Muscle layer of colon (tissue), 2 donors: ENCODE results near the gene XYLT1.

Experiments used
- H3K27ac ChIP-seq: one replicate; pipeline ENCODE4 v1.7.0; 2013; ENCODE audit warnings: low read depth, mild to moderate bottlenecking, low read length, moderate library complexity
- H3K27me3 ChIP-seq, 2 donors: one replicate each; pipeline ENCODE4 v1.7.0; 2013; ENCODE audit warnings: low read length in 2 of 2, mild to moderate bottlenecking in 2 of 2; ENCODE audit not compliant: insufficient read depth in 2 of 2, control insufficient read depth in 1 of 2
- H3K36me3 ChIP-seq: one replicate; pipeline ENCODE4 v1.7.0; 2013; ENCODE audit warnings: mild to moderate bottlenecking, low read length; ENCODE audit not compliant: insufficient read depth
- H3K4me1 ChIP-seq: one replicate; pipeline ENCODE4 v1.7.0; 2013; ENCODE audit warnings: mild to moderate bottlenecking, low read length; ENCODE audit not compliant: insufficient read depth
- H3K4me3 ChIP-seq, 2 donors: one replicate each; pipeline ENCODE4 v1.7.0; 2013; ENCODE audit warnings: low read length in 2 of 2, low read depth in 1 of 2, mild to moderate bottlenecking in 1 of 2, moderate library complexity in 1 of 2
- H3K9ac ChIP-seq: one replicate; pipeline ENCODE4 v1.7.0; 2013; ENCODE audit warnings: low read length
- H3K9me3 ChIP-seq: one replicate; pipeline ENCODE4 v1.7.0; 2013; ENCODE audit warnings: mild to moderate bottlenecking, low read length
- donor health status: abdominal sarcoma.
- donor health status: Adenocarcinoma of cecum.

The XYLT1 gene

DNA sequence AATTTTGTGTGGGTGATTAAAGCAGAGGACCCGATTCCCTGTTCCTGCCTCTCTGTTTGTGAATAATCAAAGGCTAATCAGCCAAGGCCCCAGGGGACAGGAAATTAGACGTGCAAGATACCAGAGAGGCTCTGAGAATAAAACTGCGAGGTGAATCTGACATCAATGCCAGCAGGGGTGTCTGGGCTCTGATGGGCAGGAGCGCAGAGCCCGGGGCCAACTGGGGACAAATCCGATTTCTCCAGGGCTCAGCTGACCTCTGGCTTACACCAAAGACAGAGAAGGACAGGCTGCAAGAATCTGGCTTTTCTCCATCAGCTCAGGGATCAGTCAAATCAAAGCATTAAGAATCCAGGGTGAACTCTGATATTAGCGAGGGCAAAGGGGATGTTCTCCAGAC, 174.3 kb downstream of the XYLT1 start:
- Histone ChIP-seq H3K4me3 (no peak overlapping the region), H3K36me3 (no peaks in the 10 kb centered on the region), H3K4me1 (peaks cover 43% of the 10 kb centered on the region), H3K27ac (peak overlapping the region; percentile 7), H3K9ac (no peak overlapping the region), H3K9me3 (no peaks in the 10 kb centered on the region), H3K27me3 (no peaks in the 10 kb centered on the region)

DNA sequence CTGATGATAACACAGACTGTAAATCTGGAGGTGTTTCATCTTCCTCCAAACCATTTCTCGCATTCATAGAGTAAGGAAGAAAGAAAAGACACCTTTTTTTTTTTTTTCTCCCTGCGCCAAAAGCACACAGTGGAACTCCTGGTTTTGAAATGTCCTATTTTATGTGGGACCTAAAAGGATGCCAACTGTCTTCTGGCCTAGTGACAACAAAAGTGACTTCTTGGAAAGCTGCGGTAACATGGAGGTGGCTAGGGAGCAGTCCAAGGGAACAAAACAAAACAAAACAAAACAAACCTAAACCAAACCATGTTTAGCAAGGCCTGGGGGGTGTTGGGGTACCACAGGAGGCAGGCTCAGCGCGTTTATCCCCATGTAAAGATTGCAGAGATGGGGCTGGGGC, 174.8 kb downstream of the XYLT1 start:
- Histone ChIP-seq H3K9ac (no peak overlapping the region), H3K27me3 (no peaks in the 10 kb centered on the region), H3K36me3 (no peaks in the 10 kb centered on the region), H3K4me3 (no peak overlapping the region), H3K27ac (peak overlapping the region; percentile 7), H3K4me1 (peaks cover 43% of the 10 kb centered on the region), H3K9me3 (no peaks in the 10 kb centered on the region)

DNA sequence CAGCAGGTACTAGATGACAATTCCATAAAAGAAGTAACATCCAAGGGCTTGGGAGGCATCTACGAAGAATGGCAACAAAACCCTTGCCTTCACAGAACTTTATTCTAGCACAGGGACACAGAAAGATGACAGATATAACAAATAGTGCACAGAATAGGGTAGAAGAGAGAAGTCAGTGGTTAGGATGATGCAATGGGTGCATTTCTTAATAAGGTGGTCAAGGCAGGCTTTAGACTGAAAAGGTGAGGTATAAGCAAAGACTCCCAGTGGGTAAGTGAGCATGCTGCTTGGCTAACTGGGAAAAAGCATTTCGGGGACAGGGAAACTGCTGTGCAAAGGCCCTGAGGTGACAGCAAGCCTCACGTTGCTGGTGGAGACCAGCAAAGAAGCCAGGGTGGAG, 175.9 kb downstream of the XYLT1 start:
- H3K27me3 ChIP-seq = no peaks in the 10 kb centered on the region
- no peaks in the 10 kb centered on the region for H3K36me3 ChIP-seq
- H3K4me3 ChIP-seq = no peak overlapping the region
- H3K27ac ChIP-seq = no peak overlapping the region
- H3K9ac ChIP-seq = no peak overlapping the region
- no peaks in the 10 kb centered on the region for H3K9me3 ChIP-seq
- H3K4me1 ChIP-seq = peaks cover 40% of the 10 kb centered on the region

DNA sequence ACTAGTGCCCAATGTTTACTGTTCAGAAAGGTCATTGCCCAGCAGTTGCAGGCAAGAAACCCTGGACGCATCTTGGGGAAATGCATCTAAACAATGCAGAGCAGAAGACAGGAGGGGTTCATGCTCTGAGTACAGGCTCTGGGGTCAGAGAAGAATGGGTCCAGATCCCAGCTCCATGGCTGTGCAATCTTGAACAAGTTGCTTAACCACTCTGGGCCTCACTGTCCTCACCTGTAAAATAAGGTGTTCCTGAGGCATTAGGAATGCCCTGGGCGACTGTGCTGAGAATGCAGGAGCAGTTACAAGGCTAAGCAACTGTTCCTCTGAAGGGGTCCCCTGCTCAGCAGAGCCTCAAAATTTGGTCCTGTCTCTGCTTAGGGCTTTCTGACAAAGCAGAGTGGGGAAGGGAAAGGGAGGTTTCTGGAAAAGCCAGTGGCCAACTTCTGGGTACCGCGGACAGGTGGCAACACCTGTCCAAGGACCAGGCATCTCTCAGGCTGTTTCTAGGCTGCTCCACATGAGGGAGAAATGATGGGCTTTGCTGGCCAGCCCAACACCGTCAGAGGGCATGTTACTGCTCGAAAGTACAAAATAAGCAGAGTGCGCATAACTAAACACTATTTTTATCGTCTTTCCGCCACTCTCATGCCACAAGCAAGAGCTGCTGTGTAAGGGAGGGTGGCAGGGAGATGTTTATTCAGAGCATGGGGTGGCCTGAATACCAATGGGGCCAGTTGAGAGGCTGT, 176.8 kb downstream of the XYLT1 start:
- Histone ChIP-seq H3K9ac (no peak overlapping the region), H3K36me3 (no peaks in the 10 kb centered on the region), H3K4me3 (no peak overlapping the region), H3K4me1 (peaks cover 32% of the 10 kb centered on the region), H3K27me3 (no peaks in the 10 kb centered on the region), H3K9me3 (no peaks in the 10 kb centered on the region), H3K27ac (no peak overlapping the region)

DNA sequence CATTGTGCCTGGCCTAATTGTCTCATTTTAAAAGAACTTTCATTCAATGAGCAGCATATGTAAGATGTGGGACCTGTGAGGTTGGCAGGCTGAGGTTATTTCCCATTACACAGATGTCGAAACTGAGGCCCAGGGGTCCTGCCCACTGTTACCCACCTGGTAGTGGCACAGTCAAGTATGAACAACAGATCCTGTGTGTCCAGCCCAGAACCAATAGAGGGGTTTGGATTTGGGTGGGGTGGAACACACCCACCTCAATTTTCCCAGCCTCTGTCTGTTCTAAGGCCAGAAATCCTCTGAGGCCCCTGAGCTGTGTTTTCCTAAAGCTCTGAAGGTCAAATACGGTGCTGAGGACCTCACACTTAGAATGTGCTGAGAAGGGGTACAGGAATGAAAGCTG, 179.5 kb downstream of the XYLT1 start:
- Histone ChIP-seq H3K4me1 (peaks cover 32% of the 10 kb centered on the region), H3K36me3 (no peaks in the 10 kb centered on the region), H3K27ac (no peak overlapping the region)

DNA sequence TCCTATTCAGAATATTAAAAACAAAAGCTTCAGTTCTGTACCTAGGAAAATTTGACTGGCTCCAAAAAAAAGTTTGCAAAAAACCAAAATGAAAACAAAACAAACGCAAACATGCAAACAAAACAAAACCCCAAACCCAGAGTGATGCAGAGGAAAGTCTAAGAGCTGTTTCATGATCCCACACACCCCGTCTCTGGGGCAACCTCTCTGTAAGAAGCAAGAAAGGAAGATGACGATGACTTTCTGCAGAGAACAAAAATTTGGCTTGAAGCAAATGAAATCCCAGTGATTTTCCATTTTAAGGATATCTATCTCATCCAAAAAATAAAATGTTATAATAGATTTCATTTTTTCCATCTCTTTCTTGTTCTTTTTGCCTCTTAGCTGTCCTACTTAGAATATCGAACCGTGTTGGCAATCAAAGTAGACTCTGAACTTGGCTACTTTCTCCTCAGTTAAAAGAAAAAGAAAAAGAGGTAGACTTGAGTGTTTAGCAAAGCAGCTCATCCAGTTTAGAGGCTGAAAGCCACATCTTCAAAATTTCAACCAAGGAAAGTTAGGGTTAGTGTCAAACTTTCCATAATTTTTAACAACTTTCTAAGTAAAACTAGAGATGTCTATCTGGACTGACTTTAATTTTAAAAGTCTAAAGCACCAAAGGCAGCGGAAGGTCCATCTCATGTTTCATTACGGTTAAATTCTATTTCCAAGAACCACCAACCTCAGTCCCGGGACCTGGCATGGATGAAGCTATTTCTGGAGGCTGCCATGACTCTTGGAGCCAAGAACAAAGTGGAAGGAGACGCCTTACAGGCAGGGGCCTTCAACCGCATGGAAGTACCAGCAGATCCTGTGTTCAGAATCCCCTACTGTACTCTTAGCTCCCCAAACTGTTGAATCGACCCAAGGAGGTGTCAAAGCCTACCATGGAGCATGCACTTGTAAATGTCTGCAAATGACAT, 180.8 kb downstream of the XYLT1 start:
- no peaks in the 10 kb centered on the region for H3K36me3 ChIP-seq
- no peaks in the 10 kb centered on the region for H3K9me3 ChIP-seq
- no peak overlapping the region for H3K27ac ChIP-seq
- H3K27me3 ChIP-seq = no peaks in the 10 kb centered on the region
- no peak overlapping the region for H3K4me3 ChIP-seq
- no peak overlapping the region for H3K9ac ChIP-seq
- peaks cover 30% of the 10 kb centered on the region for H3K4me1 ChIP-seq

More for the DNA sequence above, 179.5 kb downstream of the XYLT1 start:
- Histone ChIP-seq H3K4me3 (no peak overlapping the region), H3K9me3 (no peaks in the 10 kb centered on the region), H3K27me3 (no peaks in the 10 kb centered on the region), H3K9ac (no peak overlapping the region)

DNA sequence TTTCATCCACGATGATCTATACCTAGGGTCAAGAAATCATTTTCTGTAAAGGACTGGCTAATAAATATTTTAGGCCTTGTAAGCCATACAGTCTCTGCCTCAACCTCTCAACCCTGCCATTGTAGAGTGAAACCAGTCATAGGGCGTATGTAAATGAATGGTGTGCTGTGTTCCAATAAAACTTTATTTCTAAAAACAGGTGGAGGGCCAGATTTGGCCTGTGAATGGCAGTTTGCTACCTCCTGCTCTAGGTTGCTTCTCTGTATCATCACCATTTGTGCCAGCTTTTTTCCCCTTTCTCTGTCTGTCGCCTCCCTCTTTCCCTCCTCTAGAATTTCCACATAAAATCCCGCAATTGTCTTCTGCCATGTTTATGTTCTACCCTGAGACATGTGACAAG, 181.7 kb downstream of the XYLT1 start:
- peaks cover 24% of the 10 kb centered on the region for H3K4me1 ChIP-seq
- no peak overlapping the region for H3K9ac ChIP-seq
- no peak overlapping the region for H3K4me3 ChIP-seq
- no peaks in the 10 kb centered on the region for H3K27me3 ChIP-seq
- H3K27ac ChIP-seq = no peak overlapping the region
- H3K36me3 ChIP-seq = no peaks in the 10 kb centered on the region
- H3K9me3 ChIP-seq = no peaks in the 10 kb centered on the region

DNA sequence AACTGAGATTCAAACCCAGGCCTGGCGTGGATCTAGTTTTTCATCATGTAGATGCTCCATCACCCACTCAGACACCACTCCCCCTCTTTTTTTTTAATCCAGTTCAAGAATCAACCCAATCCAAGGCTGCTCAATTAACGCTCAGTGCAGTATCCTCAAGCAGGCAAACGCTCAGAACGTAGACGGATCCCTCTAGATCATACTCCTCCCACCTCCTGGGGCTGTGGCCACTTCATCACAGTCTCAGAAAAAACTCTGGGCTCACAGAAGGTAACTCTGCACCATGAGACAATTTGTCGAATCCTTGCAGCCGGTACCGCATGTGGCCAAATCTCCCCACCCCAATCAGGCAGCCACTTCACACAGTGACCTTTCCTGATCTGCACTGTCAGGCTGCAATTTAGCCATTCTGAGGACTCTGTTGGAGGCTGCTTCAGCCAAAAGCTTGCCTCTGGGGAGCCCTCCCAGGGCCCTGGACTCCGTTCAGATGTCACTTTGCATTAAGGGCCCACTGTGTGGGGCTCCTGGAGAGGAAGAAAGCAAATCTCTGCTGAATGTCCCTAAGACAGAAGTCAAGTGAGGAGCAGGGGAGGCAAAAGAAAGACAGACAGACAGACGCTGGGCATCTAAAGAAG, 183.5 kb downstream of the XYLT1 start:
- Histone ChIP-seq H3K9me3 (no peaks in the 10 kb centered on the region), H3K4me1 (peaks cover 24% of the 10 kb centered on the region), H3K27me3 (no peaks in the 10 kb centered on the region), H3K9ac (no peak overlapping the region), H3K27ac (no peak overlapping the region), H3K36me3 (no peaks in the 10 kb centered on the region), H3K4me3 (no peak overlapping the region)

DNA sequence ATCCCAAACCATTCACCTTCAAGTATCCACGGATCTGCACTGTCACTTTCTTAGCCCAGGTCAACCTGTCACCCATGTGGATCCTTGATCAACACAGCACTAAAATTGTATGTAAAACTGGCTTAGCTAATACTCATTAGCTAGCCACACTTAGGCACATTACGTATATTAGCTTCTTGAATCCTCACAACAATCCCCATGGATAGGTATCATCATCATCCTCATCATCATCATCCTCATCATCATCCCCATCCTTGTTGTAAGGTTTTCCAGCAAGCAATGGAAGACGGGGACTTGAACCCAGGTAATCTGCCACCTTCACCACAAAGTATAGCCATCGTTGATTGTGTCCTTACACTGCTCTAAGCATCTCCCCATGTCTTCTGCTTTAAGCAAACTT, 184.3 kb downstream of the XYLT1 start:
- no peak overlapping the region for H3K4me3 ChIP-seq
- no peak overlapping the region for H3K9ac ChIP-seq
- no peaks in the 10 kb centered on the region for H3K36me3 ChIP-seq
- H3K4me1 ChIP-seq = peaks cover 33% of the 10 kb centered on the region
- no peaks in the 10 kb centered on the region for H3K9me3 ChIP-seq
- H3K27me3 ChIP-seq = no peaks in the 10 kb centered on the region
- no peak overlapping the region for H3K27ac ChIP-seq

DNA sequence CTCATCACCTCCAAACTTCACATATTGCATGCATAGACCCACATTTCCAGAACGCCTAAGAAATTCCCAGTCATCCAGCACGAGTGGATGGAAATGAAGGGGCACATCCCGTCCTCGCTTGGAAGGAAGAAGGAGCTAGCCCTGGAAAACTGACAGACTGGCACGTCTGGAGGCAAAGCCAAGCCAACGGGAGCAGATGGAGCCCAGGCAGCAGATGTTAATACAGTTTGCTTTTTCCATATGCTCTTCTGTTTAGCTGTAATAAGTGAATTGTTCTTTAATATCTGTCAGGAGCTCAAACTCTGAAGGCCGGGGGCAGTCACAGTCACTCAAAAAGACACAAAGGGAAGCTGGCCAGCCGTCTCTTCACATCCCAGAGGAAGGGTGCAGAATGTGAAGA, 187.7 kb downstream of the XYLT1 start:
- no peaks in the 10 kb centered on the region for H3K27me3 ChIP-seq
- H3K9me3 ChIP-seq = no peaks in the 10 kb centered on the region
- no peak overlapping the region for H3K9ac ChIP-seq
- peaks cover 34% of the 10 kb centered on the region for H3K4me1 ChIP-seq
- no peaks in the 10 kb centered on the region for H3K36me3 ChIP-seq
- no peak overlapping the region for H3K4me3 ChIP-seq
- H3K27ac ChIP-seq = no peak overlapping the region

DNA sequence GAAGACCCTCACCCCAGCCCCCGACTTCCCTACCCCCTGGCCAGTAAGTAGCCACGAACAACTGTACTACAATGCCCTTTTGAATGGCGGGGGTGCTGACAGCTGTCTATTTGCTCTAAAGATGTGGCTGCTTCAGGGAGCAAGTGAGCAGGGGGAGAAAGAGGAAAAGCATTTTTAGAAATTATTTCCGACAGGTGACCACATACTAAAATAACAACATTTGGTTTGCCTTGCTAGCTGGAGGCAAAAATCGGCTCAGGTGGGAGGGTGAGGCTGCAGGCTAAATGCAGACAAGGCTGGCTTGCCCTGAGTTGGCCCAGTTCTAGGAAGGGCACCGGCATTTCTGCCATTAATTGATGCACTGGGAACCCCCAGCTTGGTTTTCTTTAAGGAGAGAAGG, 188.5 kb downstream of the XYLT1 start:
- no peaks in the 10 kb centered on the region for H3K9me3 ChIP-seq
- H3K27ac ChIP-seq = no peak overlapping the region
- no peak overlapping the region for H3K9ac ChIP-seq
- no peak overlapping the region for H3K4me3 ChIP-seq
- H3K27me3 ChIP-seq = no peaks in the 10 kb centered on the region
- H3K4me1 ChIP-seq = peaks cover 27% of the 10 kb centered on the region
- H3K36me3 ChIP-seq = no peaks in the 10 kb centered on the region
